Left ventricle myocardium inferior (tissue), 1 donor: ENCODE data around the gene SMIM12. TPM values are rescaled to one million over a fixed set of nuclear protein-coding genes. Genes with fewer than 3 reads are reported as not detected.
A peak's percentile ranks its signal among the peaks of the same experiment; 100 is the strongest.

Source experiments
- DNase-seq: peaks from one replicate; pipeline ENCODE4 v3.0.0-alpha.2; 2020
- H3K27ac ChIP-seq: fragments of 200-600 bp; replicated peaks from 2 replicates; pipeline ENCODE4 v1.8.0; 2021
- H3K27me3 ChIP-seq: fragments of 200-600 bp; 2 replicates; pipeline ENCODE4 v1.8.0; 2021; ENCODE audit warnings: low read depth
- H3K36me3 ChIP-seq: fragments of 200-600 bp; 2 replicates; pipeline ENCODE4 v1.8.0; 2021
- H3K4me1 ChIP-seq: fragments of 200-600 bp; 2 replicates; pipeline ENCODE4 v1.8.0; 2021
- H3K4me3 ChIP-seq: fragments of 200-600 bp; 2 replicates; pipeline ENCODE4 v1.8.0; 2021; ENCODE audit warnings: mild to moderate bottlenecking, moderate library complexity
- H3K9me3 ChIP-seq: fragments of 200-600 bp; replicated peaks from 2 replicates; pipeline ENCODE4 v1.8.0; 2021
- CTCF ChIP-seq: fragments of 200-600 bp; IDR thresholded peaks from 2 replicates; pipeline ENCODE4 v1.8.0; 2021; ENCODE audit warnings: antibody characterized with exemption, mild to moderate bottlenecking, borderline replicate concordance
- intact Hi-C: fragments of 100-400 bp; cut with micrococcal nuclease; formaldehyde crosslinking; loops from one replicate; pipeline ENCODE4 v1.11.0; 2022
- total RNA-seq: library from RNA; stranded (reverse); fragmentation: NEBNext Ultra II Directional; extraction: Animal tissue kit (Norgen Biotek cat#: 25700); gene quantifications from one replicate; pipeline ENCODE4 v1.2.1, GENCODE V29; 2021
- donor health status: DM: no; HTN: yes; CAD: no; lungs with severe emphysema.

The SMIM12 gene
- total RNA-seq, 1 donor from 2014 or later, result 37.9 TPM

GRCh38 chr1:34885405-34886247, 26.1 kb upstream of the SMIM12 start:
- Histone ChIP-seq H3K27ac (no peak overlapping the region), H3K27me3 (peaks cover 94% of the 10 kb centered on the region), H3K36me3 (no peaks in the 10 kb centered on the region), H3K4me1 (peaks cover 13% of the 10 kb centered on the region), H3K4me3 (peak overlapping the region; percentile 61), H3K9me3 (peaks cover 7% of the 10 kb centered on the region)
- no peak for TF ChIP-seq CTCF
- peak; percentile 64 for DNase-seq
- intact Hi-C loops, result no loop called here

GRCh38 chr1:34884961-34885360, 25.4 kb upstream of the SMIM12 start:
- TF ChIP-seq CTCF, result no peak
- peak overlapping the region; percentile 61 for H3K4me3 ChIP-seq
- no peak overlapping the region for H3K27ac ChIP-seq
- no peaks in the 10 kb centered on the region for H3K36me3 ChIP-seq
- H3K9me3 ChIP-seq, result peaks cover 7% of the 10 kb centered on the region
- H3K27me3 ChIP-seq, result peaks cover 99% of the 10 kb centered on the region
- DNase-seq, result no peak
- peaks cover 13% of the 10 kb centered on the region for H3K4me1 ChIP-seq
- intact Hi-C loops, result no loop called here

- no peak for TF ChIP-seq CTCF
- intact Hi-C loops, result no loop called here
- peaks cover 99% of the 10 kb centered on the region for H3K27me3 ChIP-seq
Observed at GRCh38 chr1:34884536-34884935, 25.0 kb upstream of the SMIM12 start.

GRCh38 chr1:34879230-34879629, 19.7 kb upstream of the SMIM12 start:
- Histone ChIP-seq H3K27me3 (peaks cover 99% of the 10 kb centered on the region), H3K9me3 (peaks cover 7% of the 10 kb centered on the region), H3K36me3 (no peaks in the 10 kb centered on the region), H3K4me3 (no peak overlapping the region), H3K27ac (no peak overlapping the region), H3K4me1 (no peaks in the 10 kb centered on the region)
- TF ChIP-seq CTCF, result no peak
- intact Hi-C loops, result no loop called here
- DNase-seq, result no peak

More at GRCh38 chr1:34884536-34884935, 25.0 kb upstream of the SMIM12 start:
- Histone ChIP-seq H3K4me1 (peaks cover 13% of the 10 kb centered on the region), H3K36me3 (no peaks in the 10 kb centered on the region), H3K27ac (no peak overlapping the region), H3K9me3 (peaks cover 7% of the 10 kb centered on the region), H3K4me3 (no peak overlapping the region)
- no peak for DNase-seq

- intact Hi-C loops, result no loop called here
- Histone ChIP-seq H3K9me3 (peaks cover 6% of the 10 kb centered on the region), H3K27ac (no peak overlapping the region), H3K27me3 (peaks cover 100% of the 10 kb centered on the region), H3K4me3 (no peak overlapping the region), H3K36me3 (no peaks in the 10 kb centered on the region), H3K4me1 (no peaks in the 10 kb centered on the region)
- no peak for DNase-seq
- TF ChIP-seq CTCF, result no peak
Observed at GRCh38 chr1:34876406-34876805, 16.9 kb upstream of the SMIM12 start.
